GM23338 (cell line): ENCODE results near the gene ATP5MG. TPM values are rescaled to one million over a fixed set of nuclear protein-coding genes. Genes with fewer than 3 reads are reported as not detected.

Source experiments
- ATAC-seq: fragments of 200-7000 bp; cut with Tn5 transposase; 3 replicates; pipeline ENCODE4 v1.9.1; 2020
- DNase-seq: peaks from one replicate; pipeline ENCODE4 v3.0.0-alpha.2; 2015; ENCODE audit warnings: low spot score
- H2AFZ ChIP-seq: fragments of 200-600 bp; sonication (generic); 2 replicates; pipeline ENCODE4 v1.8.0; 2016; ENCODE audit warnings: antibody characterized with exemption, mild to moderate bottlenecking, moderate library complexity
- H3F3A ChIP-seq: fragments of 200-600 bp; sonication (generic); replicated peaks from 2 replicates; pipeline ENCODE4 v1.8.0; 2017; ENCODE audit warnings: antibody characterized with exemption, mixed run types, low read depth
- H3K27ac ChIP-seq: fragments of 200-600 bp; sonication (generic); 2 replicates; pipeline ENCODE4 v1.6.1; 2016; ENCODE audit warnings: low read depth
- H3K27me3 ChIP-seq: fragments of 200-600 bp; sonication (generic); 2 replicates; pipeline ENCODE4 v1.8.0; 2016; ENCODE audit warnings: mild to moderate bottlenecking, mixed run types, moderate library complexity; ENCODE audit not compliant: insufficient read depth
- H3K36me3 ChIP-seq: fragments of 200-600 bp; sonication (generic); 2 replicates; pipeline ENCODE4 v1.8.0; 2016; ENCODE audit warnings: mild to moderate bottlenecking; ENCODE audit not compliant: insufficient read depth
- H3K4me1 ChIP-seq: fragments of 200-600 bp; sonication (generic); 2 replicates; pipeline ENCODE4 v1.8.0; 2016; ENCODE audit warnings: mild to moderate bottlenecking, moderate library complexity; ENCODE audit not compliant: insufficient read depth
- H3K4me2 ChIP-seq: fragments of 200-600 bp; sonication (generic); 2 replicates; pipeline ENCODE4 v1.7.1; 2017; ENCODE audit warnings: mixed run types
- H3K4me3 ChIP-seq: fragments of 200-600 bp; sonication (generic); 2 replicates; pipeline ENCODE4 v1.6.1; 2016; ENCODE audit warnings: mixed run types
- H3K79me2 ChIP-seq: fragments of 200-600 bp; sonication (generic); replicated peaks from 2 replicates; pipeline ENCODE4 v1.8.0; 2017; ENCODE audit warnings: mild to moderate bottlenecking; ENCODE audit not compliant: insufficient read depth
- H3K9me2 ChIP-seq: fragments of 200-600 bp; sonication (generic); 2 replicates; pipeline ENCODE4 v1.8.0; 2017; ENCODE audit not compliant: insufficient read depth
- H4K20me1 ChIP-seq: fragments of 200-600 bp; sonication (generic); replicated peaks from 2 replicates; pipeline ENCODE4 v1.8.0; 2017; ENCODE audit warnings: mild to moderate bottlenecking; ENCODE audit not compliant: insufficient read depth
- H3K27ac Mint-ChIP-seq: 2 replicates; pipeline ENCODE4 v1.8.0; 2020; ENCODE audit warnings: inconsistent platforms, mild to moderate bottlenecking, moderate library complexity, mixed read lengths
- H3K27me3 Mint-ChIP-seq: 3 replicates; pipeline ENCODE4 v1.8.0; 2022; ENCODE audit warnings: low read depth, mild to moderate bottlenecking, moderate library complexity, mixed read lengths, inconsistent platforms; ENCODE audit not compliant: insufficient read depth, poor library complexity
- H3K36me3 Mint-ChIP-seq: 3 replicates; pipeline ENCODE4 v1.8.0; 2021; ENCODE audit warnings: low read depth, mild to moderate bottlenecking, inconsistent platforms, moderate library complexity, mixed read lengths
- H3K4me1 Mint-ChIP-seq: 3 replicates; pipeline ENCODE4 v1.8.0; 2020; ENCODE audit warnings: mild to moderate bottlenecking, inconsistent platforms, mixed read lengths
- H3K4me3 Mint-ChIP-seq: 3 replicates; pipeline ENCODE4 v1.8.0; 2021; ENCODE audit warnings: moderate library complexity, mild to moderate bottlenecking, inconsistent platforms, mixed read lengths
- H3K9me3 Mint-ChIP-seq: 3 replicates; pipeline ENCODE4 v1.8.0; 2020; ENCODE audit warnings: moderate library complexity, mild to moderate bottlenecking, inconsistent platforms, mixed read lengths
- CREB1 ChIP-seq: fragments of 250-450 bp; sonication (Bioruptor Pico); IDR thresholded peaks from 2 replicates; pipeline ENCODE4 v1.5.0; 2020; ENCODE audit warnings: low read depth, mild to moderate bottlenecking, moderate library complexity
- CTCF ChIP-seq, 2 experiments: fragments of 200-600 bp in 1 of 2; sonication (generic) in 1 of 2; conservative IDR thresholded peaks; 2 replicates each; pipeline versions ENCODE4 v1.5.1 to v1.6.1; 2016 to 2017; ENCODE audit warnings: antibody characterized with exemption in 2 of 2, low read depth in 2 of 2, mild to moderate bottlenecking in 2 of 2, moderate library complexity in 1 of 2
- ETS1 ChIP-seq: IDR thresholded peaks from 2 replicates; pipeline ENCODE4 v1.6.1; 2016; ENCODE audit warnings: antibody characterized with exemption
- EZH2 ChIP-seq: fragments of 200-600 bp; sonication (generic); IDR thresholded peaks from one replicate; pipeline ENCODE4 v1.8.0; 2017; ENCODE audit warnings: antibody characterized with exemption, mild to moderate bottlenecking, low read depth; ENCODE audit not compliant: unreplicated experiment
- NANOG ChIP-seq: IDR thresholded peaks from 2 replicates; pipeline ENCODE4 v1.6.1; 2016; ENCODE audit warnings: antibody characterized with exemption, borderline replicate concordance
- POLR2AphosphoS5 ChIP-seq: IDR thresholded peaks from 2 replicates; pipeline ENCODE4 v1.6.1; 2016; ENCODE audit warnings: antibody characterized with exemption, low read depth
- REST ChIP-seq: IDR thresholded peaks from one replicate; pipeline ENCODE4 v1.6.1; 2018; ENCODE audit warnings: antibody characterized with exemption; ENCODE audit not compliant: unreplicated experiment
- ZNF331 ChIP-seq: fragments of 250-450 bp; sonication (Bioruptor Pico); IDR thresholded peaks from 2 replicates; pipeline ENCODE4 v1.5.0; 2020; ENCODE audit warnings: low read depth, mild to moderate bottlenecking, moderate library complexity
- polyA plus RNA-seq: library from polyadenylated mRNA; unstranded; fragments of >200 nt; fragmentation: Nextera tagmentation; extraction: Ambion mirVana; gene quantifications from 2 replicates; pipeline ENCODE4 v1.2.1, GENCODE V29; 2016
- total RNA-seq: library from RNA; depleted of rRNA; stranded (reverse); fragments of >200 nt; shearing (Covaris generic); gene quantifications from 2 replicates; pipeline ENCODE4 v1.2.3, GENCODE V29; 2014

ATP5MG gene
- total and polyA plus RNA-seq, 2 experiments from 2014 or later, result 41.7 to 987 TPM

GRCh38 chr11:118434553-118435289 lies 33.3 kb downstream of the ATP5MG start:
- peaks cover 19% of the 10 kb centered on the region for H3K4me1 Mint-ChIP-seq
- DNase-seq, result peak; percentile 73
- peak overlapping the region; percentile 97 for H3K4me3 Mint-ChIP-seq
- Histone ChIP-seq H3K4me1 (peaks cover 23% of the 10 kb centered on the region), H2AFZ (peak overlapping the region; percentile 92), H3K36me3 (no peaks in the 10 kb centered on the region), H3K79me2 (peaks cover 31% of the 10 kb centered on the region), H3K27ac (peak overlapping the region; percentile 97), H3F3A (peaks cover 11% of the 10 kb centered on the region; the same call in 1 of the 2 replicates), H3K27me3 (peaks cover 14% of the 10 kb centered on the region), H4K20me1 (peaks cover 22% of the 10 kb centered on the region), H3K4me2 (peak overlapping the region; percentile 96), H3K4me3 (peak overlapping the region; percentile 77), H3K9me2 (no peaks in the 10 kb centered on the region)
- no peaks in the 10 kb centered on the region; the same call in 2 of the 3 replicates for H3K9me3 Mint-ChIP-seq
- TF ChIP-seq REST, result peak; percentile 71
- 0 out of 4 replicates have a peak, but pooled peaks of 1 of the 2 experiments have one; percentile 10 for TF ChIP-seq CTCF (conservative IDR thresholded peaks at IDR 0.05; ENCODE audit: low read depth in 2 of 2)
- 0 out of 2 replicates have a peak, but pooled peaks have one; percentile 34 for TF ChIP-seq ETS1
- TF ChIP-seq NANOG, result no peak
- peak; percentile 33 for ATAC-seq
- peak overlapping the region; percentile 98 for H3K27ac Mint-ChIP-seq
- H3K27me3 Mint-ChIP-seq, result peaks cover 16% of the 10 kb centered on the region
- H3K36me3 Mint-ChIP-seq, result peaks cover 6% of the 10 kb centered on the region; the same call in 2 of the 3 replicates

- peaks cover 29% of the 10 kb centered on the region for H3K4me1 ChIP-seq
- peaks cover 26% of the 10 kb centered on the region for H3K4me1 Mint-ChIP-seq
- peak overlapping the region; percentile 77 for H3K4me3 ChIP-seq
- no peaks in the 10 kb centered on the region; the same call in 2 of the 3 replicates for H3K9me3 Mint-ChIP-seq
- TF ChIP-seq EZH2 (no peak), POLR2AphosphoS5 (peak; percentile 79), CREB1 (peak; percentile 30; the same call in 1 of the 2 replicates), ZNF331 (CRISPR knock-in tag) (no peak)
- no peaks in the 10 kb centered on the region for H3K36me3 ChIP-seq
- H3K27ac ChIP-seq, result peak overlapping the region; percentile 97
- peaks cover 16% of the 10 kb centered on the region for H3K27me3 Mint-ChIP-seq
- H3F3A ChIP-seq, result peaks cover 11% of the 10 kb centered on the region; the same call in 1 of the 2 replicates
- H3K4me2 ChIP-seq, result peak overlapping the region; percentile 96
- ATAC-seq (peak; percentile 66), DNase-seq (peak; percentile 93)
- H4K20me1 ChIP-seq, result peaks cover 29% of the 10 kb centered on the region
- H3K9me2 ChIP-seq, result no peaks in the 10 kb centered on the region
- H3K36me3 Mint-ChIP-seq, result peaks cover 12% of the 10 kb centered on the region; the same call in 2 of the 3 replicates
- peak overlapping the region; percentile 97 for H3K4me3 Mint-ChIP-seq
- H3K27me3 ChIP-seq, result peaks cover 14% of the 10 kb centered on the region
- H3K27ac Mint-ChIP-seq, result peak overlapping the region; percentile 98
- H3K79me2 ChIP-seq, result peaks cover 37% of the 10 kb centered on the region
- H2AFZ ChIP-seq, result peak overlapping the region; percentile 92
Measured at GRCh38 chr11:118435290-118435892, 34.0 kb downstream of the ATP5MG start.
